WTC11 (cell line): Measurements from ENCODE around the gene SYK. TPM values are rescaled to one million over a fixed set of nuclear protein-coding genes. Genes with fewer than 3 reads are reported as not detected.

Source experiments
- ATAC-seq: fragments of 200-7000 bp; cut with Tn5 transposase; 2 replicates; pipeline ENCODE4 v1.10.0; 2021; ENCODE audit warnings: mild to moderate bottlenecking, moderate library complexity
- CTCF ChIA-PET: fragments of 300-600 bp; sonication (Branson Sonifier 250); formaldehyde crosslinking; loops from one replicate; lab custom pipeline; 2021; ENCODE audit warnings: antibody characterized with exemption; lab: Charles Lee
- POLR2A ChIA-PET: fragments of 350-600 bp; sonication (Branson Sonifier 250); formaldehyde crosslinking; loops from one replicate; lab custom pipeline; 2021; ENCODE audit warnings: antibody characterized with exemption; lab: Charles Lee
- DNase-seq: peaks from one replicate; pipeline ENCODE4 v3.0.0; 2021; ENCODE audit warnings: low spot score
- H3K27ac Mint-ChIP-seq: 2 replicates; pipeline ENCODE4 v1.8.0; 2021; ENCODE audit warnings: mixed read lengths
- H3K27me3 Mint-ChIP-seq: 2 replicates; pipeline ENCODE4 v1.8.0; 2021; ENCODE audit warnings: low read depth, mild to moderate bottlenecking, moderate library complexity, mixed read lengths
- H3K36me3 Mint-ChIP-seq: 2 replicates; pipeline ENCODE4 v1.8.0; 2021; ENCODE audit warnings: mixed read lengths
- H3K4me1 Mint-ChIP-seq: 2 replicates; pipeline ENCODE4 v1.8.0; 2022; ENCODE audit warnings: mixed read lengths
- H3K4me3 Mint-ChIP-seq: 2 replicates; pipeline ENCODE4 v1.8.0; 2021; ENCODE audit warnings: mild to moderate bottlenecking, moderate library complexity, mixed read lengths
- H3K9me3 Mint-ChIP-seq: 2 replicates; pipeline ENCODE4 v1.8.0; 2021; ENCODE audit warnings: mixed read lengths
- ARID4B ChIP-seq: sonication (generic); formaldehyde crosslinking; IDR thresholded peaks from 2 replicates; pipeline ENCODE4 v1.8.0; 2023; ENCODE audit warnings: missing genetic modification reagents, mild to moderate bottlenecking, borderline replicate concordance
- ATF1 ChIP-seq: sonication (generic); formaldehyde crosslinking; IDR thresholded peaks from 2 replicates; pipeline ENCODE4 v1.8.1; 2023; ENCODE audit warnings: mild to moderate bottlenecking, moderate library complexity, missing genetic modification reagents
- ATF2 ChIP-seq: sonication (generic); formaldehyde crosslinking; IDR thresholded peaks from 2 replicates; pipeline ENCODE4 v1.8.1; 2022; ENCODE audit warnings: low read depth, missing genetic modification reagents, borderline replicate concordance
- CREM ChIP-seq: sonication (generic); formaldehyde crosslinking; IDR thresholded peaks from 2 replicates; pipeline ENCODE4 v1.8.1; 2022; ENCODE audit warnings: mild to moderate bottlenecking, missing genetic modification reagents, moderate library complexity
- E2F5 ChIP-seq: sonication (generic); formaldehyde crosslinking; IDR thresholded peaks from 2 replicates; pipeline ENCODE4 v1.8.1; 2022; ENCODE audit warnings: mild to moderate bottlenecking, moderate library complexity, missing genetic modification reagents
- ESRRA ChIP-seq: sonication (generic); formaldehyde crosslinking; IDR thresholded peaks from 2 replicates; pipeline ENCODE4 v1.8.1; 2022; ENCODE audit warnings: mild to moderate bottlenecking, missing genetic modification reagents, borderline replicate concordance
- GTF2I ChIP-seq: fragments of 250-450 bp; sonication (Bioruptor Pico); conservative IDR thresholded peaks from 2 replicates; pipeline ENCODE4 v1.4.0; 2021; ENCODE audit warnings: mild to moderate bottlenecking
- HMGA2 ChIP-seq: fragments of 250-450 bp; sonication (Bioruptor Pico); IDR thresholded peaks from 2 replicates; pipeline ENCODE4 v1.4.0; 2021; ENCODE audit warnings: mild to moderate bottlenecking, moderate library complexity
- IRF1 ChIP-seq: sonication (generic); formaldehyde crosslinking; IDR thresholded peaks from 2 replicates; pipeline ENCODE4 v1.8.0; 2023; ENCODE audit warnings: missing genetic modification reagents
- JAZF1 ChIP-seq: fragments of 250-450 bp; sonication (Bioruptor Pico); IDR thresholded peaks from 2 replicates; pipeline ENCODE4 v1.9.0; 2021; ENCODE audit warnings: moderate library complexity, mild to moderate bottlenecking, inconsistent platforms
- KAT7 ChIP-seq: sonication (generic); formaldehyde crosslinking; IDR thresholded peaks from 2 replicates; pipeline ENCODE4 v1.8.1; 2023; ENCODE audit warnings: missing genetic modification reagents, mild to moderate bottlenecking, borderline replicate concordance
- NFATC4 ChIP-seq: fragments of 250-450 bp; sonication (Bioruptor Pico); IDR thresholded peaks from 2 replicates; pipeline ENCODE4 v1.9.0; 2021; ENCODE audit warnings: mild to moderate bottlenecking
- PRDM15 ChIP-seq: sonication (generic); formaldehyde crosslinking; IDR thresholded peaks from 2 replicates; pipeline ENCODE4 v1.8.0; 2022; ENCODE audit warnings: missing genetic modification reagents
- TCF7 ChIP-seq: sonication (generic); formaldehyde crosslinking; IDR thresholded peaks from 2 replicates; pipeline ENCODE4 v1.8.0; 2022; ENCODE audit warnings: mild to moderate bottlenecking, low read depth, missing genetic modification reagents, moderate library complexity
- TEAD1 ChIP-seq: sonication (generic); formaldehyde crosslinking; IDR thresholded peaks from 2 replicates; pipeline ENCODE4 v1.8.0; 2022; ENCODE audit warnings: mild to moderate bottlenecking, missing genetic modification reagents
- ZNF232 ChIP-seq: sonication (generic); formaldehyde crosslinking; IDR thresholded peaks from 2 replicates; pipeline ENCODE4 v1.8.0; 2022; ENCODE audit warnings: mild to moderate bottlenecking, missing genetic modification reagents
- ZNF317 ChIP-seq: sonication (generic); formaldehyde crosslinking; IDR thresholded peaks from 2 replicates; pipeline ENCODE4 v1.8.1; 2023; ENCODE audit warnings: low read depth, mild to moderate bottlenecking, moderate library complexity, missing genetic modification reagents, borderline replicate concordance
- ZNF416 ChIP-seq: fragments of 250-450 bp; sonication (Bioruptor Pico); IDR thresholded peaks from 2 replicates; pipeline ENCODE4 v1.9.0; 2021; ENCODE audit warnings: mild to moderate bottlenecking, inconsistent platforms
- ZNF423 ChIP-seq: fragments of 250-450 bp; sonication (Bioruptor Pico); IDR thresholded peaks from 2 replicates; pipeline ENCODE4 v2.1.2; 2022; ENCODE audit warnings: mild to moderate bottlenecking, moderate library complexity
- ZNF512 ChIP-seq: sonication (generic); formaldehyde crosslinking; IDR thresholded peaks from 2 replicates; pipeline ENCODE4 v1.8.1; 2022; ENCODE audit warnings: missing genetic modification reagents, borderline replicate concordance
- total RNA-seq: library from RNA; stranded (reverse); gene quantifications from 3 replicates; pipeline ENCODE4 v1.2.3, GENCODE V29; 2021

The SYK gene
- total RNA-seq, 1 experiment from 2014 or later: 7.4 TPM

GRCh38 chr9:90896231-90896630 is 94.6 kb downstream of the SYK start:
- TF ChIP-seq PRDM15 (CRISPR knock-in tag) (no peak), ZNF423 (CRISPR knock-in tag) (peak; percentile 71), ATF2 (CRISPR knock-in tag) (no peak), ZNF232 (CRISPR knock-in tag) (no peak), CREM (no peak), KAT7 (CRISPR knock-in tag) (no peak), TEAD1 (no peak), GTF2I (no peak)
- TF ChIP-seq, all 79 proteins: peak for 1
- Mint-ChIP-seq H3K9me3 (peaks cover 3% of the 10 kb centered on the region; the same call in 1 of the 2 replicates), H3K27ac (no peak overlapping the region), H3K27me3 (no peaks in the 10 kb centered on the region), H3K4me3 (no peak overlapping the region), H3K36me3 (no peaks in the 10 kb centered on the region), H3K4me1 (peaks cover 55% of the 10 kb centered on the region)
- ATAC-seq (no peak), DNase-seq (no peak)
- CTCF ChIA-PET: interaction anchor here (2.3 kb wide), 1 partner anchor 19 kb away, joined by 19 read pairs; no protein-coding TSS in a partner anchor
- POLR2A ChIA-PET: no interaction called here

- peaks cover 35% of the 10 kb centered on the region for H3K4me1 Mint-ChIP-seq
- peaks cover 17% of the 10 kb centered on the region for H3K9me3 Mint-ChIP-seq
- ATAC-seq: peak; percentile 30
- ChIA-PET CTCF (interaction anchor here (0.7 to 1.5 kb wide), 11 partner anchors 8 to 526 kb away, joined by 3 to 21 read pairs (median 4); partner anchors contain the start of gene NFIL3), POLR2A (no interaction called here)
- H3K4me3 Mint-ChIP-seq: no peak overlapping the region
- no peaks in the 10 kb centered on the region for H3K27me3 Mint-ChIP-seq
- H3K27ac Mint-ChIP-seq: no peak overlapping the region
- H3K36me3 Mint-ChIP-seq: peaks cover under 1% of the 10 kb centered on the region; the same call in 1 of the 2 replicates
- no peak for DNase-seq
- TF ChIP-seq JAZF1 (no peak), E2F5 (CRISPR knock-in tag) (no peak), ZNF317 (CRISPR knock-in tag) (no peak), HMGA2 (CRISPR knock-in tag) (no peak), TCF7 (CRISPR knock-in tag) (no peak), ARID4B (CRISPR knock-in tag) (no peak), ZNF232 (CRISPR knock-in tag) (no peak), ATF1 (no peak), ZNF416 (CRISPR knock-in tag) (no peak), ZNF512 (CRISPR knock-in tag) (no peak), KAT7 (CRISPR knock-in tag) (no peak), NFATC4 (no peak), IRF1 (CRISPR knock-in tag) (no peak), ESRRA (CRISPR knock-in tag) (no peak)
Observed at GRCh38 chr9:90898228-90898627, 96.6 kb downstream of the SYK start.
